Right atrium auricular region (tissue), 2 donors: ENCODE results near the gene PDGFC. TPM values are rescaled to one million over a fixed set of nuclear protein-coding genes. Genes with fewer than 3 reads are reported as not detected.

Source experiments
- DNase-seq: peaks from one replicate; pipeline ENCODE4 v3.0.0-alpha.2; 2019; ENCODE audit warnings: low spot score
- H3K27ac ChIP-seq, 2 donors: fragments of 200-600 bp; sonication (generic); 1 replicate in 1 of 2; 2 replicates in 1 of 2; pipeline ENCODE4 v1.5.1; 2016 to 2019
- H3K27me3 ChIP-seq, 2 donors: fragments of 200-600 bp; sonication (generic); one replicate each; pipeline versions ENCODE4 v1.5.1 to v1.6.0; 2017 to 2019
- H3K36me3 ChIP-seq: fragments of 200-600 bp; sonication (generic); one replicate; pipeline ENCODE4 v1.5.1; 2016
- H3K4me1 ChIP-seq, 2 donors: fragments of 200-600 bp; sonication (generic); one replicate each; pipeline versions ENCODE4 v1.5.1 to v1.6.0; 2017 to 2019
- H3K4me3 ChIP-seq, 2 donors: fragments of 200-600 bp; sonication (generic); 1 replicate in 1 of 2; 2 replicates in 1 of 2; pipeline ENCODE4 v1.5.1; 2017 to 2019; ENCODE audit warnings: mild to moderate bottlenecking in 1 of 2, moderate library complexity in 1 of 2
- H3K9me3 ChIP-seq, 2 donors: fragments of 200-600 bp; sonication (generic); one replicate each; pipeline ENCODE4 v1.5.1; 2019
- total RNA-seq, 2 donors: library from RNA; depleted of rRNA; stranded (reverse); fragments of >200 nt; gene quantifications; one replicate each; pipeline ENCODE4 v1.1.0, GENCODE V29; 2016
- TF ChIP-seq, protein P1 (sequence below), 2 donors: fragments of 200-600 bp; sonication (generic); IDR thresholded peaks; one replicate each; pipeline ENCODE4 v1.5.1; 2019; ENCODE audit warnings: antibody characterized with exemption in 2 of 2

The PDGFC gene
- total RNA-seq, 2 donors from 2014 or later: 17.0 to 17.1 TPM

DNA sequence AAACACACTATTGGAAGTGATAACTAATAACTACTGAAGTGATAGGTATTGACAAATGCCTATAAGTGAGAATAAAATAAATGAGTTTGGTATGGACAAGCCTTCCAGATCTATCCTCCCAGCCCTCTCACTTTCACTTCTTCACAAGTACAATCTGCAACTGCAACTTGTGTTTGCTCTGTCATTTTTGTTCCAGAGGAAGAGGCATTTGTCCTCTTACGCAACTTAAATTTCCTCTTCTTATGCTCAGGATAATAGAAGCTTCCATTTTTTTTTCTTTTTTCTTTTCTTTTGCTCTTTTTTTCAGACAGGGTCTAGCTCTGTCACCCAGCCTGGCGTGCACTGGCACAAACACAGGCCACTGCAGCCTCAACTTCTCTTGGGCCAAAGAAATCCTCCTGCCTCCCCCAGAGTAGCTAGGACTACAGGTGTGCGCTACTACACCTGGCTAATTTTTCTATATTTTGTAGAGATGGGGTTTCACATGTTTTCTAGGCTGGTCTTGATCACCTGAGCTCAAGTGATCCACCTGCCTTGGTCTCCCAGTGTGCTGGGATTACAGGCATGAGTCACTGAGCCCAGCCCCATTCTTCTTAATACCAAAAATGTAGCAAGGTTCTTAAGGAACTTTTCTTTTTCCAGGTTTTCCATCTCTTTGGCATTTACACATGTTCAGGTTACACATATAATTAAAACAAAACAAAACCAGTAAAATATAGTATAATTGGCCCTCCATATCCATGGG is 73.1 kb downstream of the PDGFC start:
- no peaks in the 10 kb centered on the region for H3K4me1 ChIP-seq
- no peaks in the 10 kb centered on the region for H3K27me3 ChIP-seq
- DNase-seq: no peak
- no peak overlapping the region for H3K4me3 ChIP-seq
- TF ChIP-seq, protein P1, sequence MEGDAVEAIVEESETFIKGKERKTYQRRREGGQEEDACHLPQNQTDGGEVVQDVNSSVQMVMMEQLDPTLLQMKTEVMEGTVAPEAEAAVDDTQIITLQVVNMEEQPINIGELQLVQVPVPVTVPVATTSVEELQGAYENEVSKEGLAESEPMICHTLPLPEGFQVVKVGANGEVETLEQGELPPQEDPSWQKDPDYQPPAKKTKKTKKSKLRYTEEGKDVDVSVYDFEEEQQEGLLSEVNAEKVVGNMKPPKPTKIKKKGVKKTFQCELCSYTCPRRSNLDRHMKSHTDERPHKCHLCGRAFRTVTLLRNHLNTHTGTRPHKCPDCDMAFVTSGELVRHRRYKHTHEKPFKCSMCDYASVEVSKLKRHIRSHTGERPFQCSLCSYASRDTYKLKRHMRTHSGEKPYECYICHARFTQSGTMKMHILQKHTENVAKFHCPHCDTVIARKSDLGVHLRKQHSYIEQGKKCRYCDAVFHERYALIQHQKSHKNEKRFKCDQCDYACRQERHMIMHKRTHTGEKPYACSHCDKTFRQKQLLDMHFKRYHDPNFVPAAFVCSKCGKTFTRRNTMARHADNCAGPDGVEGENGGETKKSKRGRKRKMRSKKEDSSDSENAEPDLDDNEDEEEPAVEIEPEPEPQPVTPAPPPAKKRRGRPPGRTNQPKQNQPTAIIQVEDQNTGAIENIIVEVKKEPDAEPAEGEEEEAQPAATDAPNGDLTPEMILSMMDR (IDR thresholded peaks at IDR 0.05): no peak
- H3K27ac ChIP-seq: no peak overlapping the region
- H3K36me3 ChIP-seq: no peaks in the 10 kb centered on the region
- no peaks in the 10 kb centered on the region for H3K9me3 ChIP-seq

DNA sequence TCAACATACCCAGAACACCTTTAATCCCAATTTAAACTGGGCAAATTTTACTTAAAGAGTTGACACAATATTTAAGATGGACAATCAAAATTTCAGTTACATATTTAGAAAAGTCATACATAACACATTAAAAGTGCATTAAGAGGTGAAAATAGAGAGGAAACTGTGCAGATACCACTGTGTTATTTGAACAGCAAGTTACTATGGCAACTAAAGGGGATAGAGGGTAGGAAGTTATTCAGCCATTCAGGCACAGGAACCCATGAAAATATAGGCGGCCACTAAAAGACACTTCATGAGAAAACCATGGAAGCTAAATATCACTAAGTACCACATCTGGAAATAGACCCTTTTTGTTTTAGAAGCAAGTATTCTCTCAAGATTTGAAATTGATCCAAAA is 75.1 kb downstream of the PDGFC start:
- no peak overlapping the region for H3K4me3 ChIP-seq
- H3K4me1 ChIP-seq: no peaks in the 10 kb centered on the region
- no peaks in the 10 kb centered on the region for H3K27me3 ChIP-seq
- DNase-seq: no peak
- no peaks in the 10 kb centered on the region for H3K9me3 ChIP-seq
- H3K36me3 ChIP-seq: no peaks in the 10 kb centered on the region
- no peak overlapping the region for H3K27ac ChIP-seq
- TF ChIP-seq, protein P1 (IDR thresholded peaks at IDR 0.05): no peak

DNA sequence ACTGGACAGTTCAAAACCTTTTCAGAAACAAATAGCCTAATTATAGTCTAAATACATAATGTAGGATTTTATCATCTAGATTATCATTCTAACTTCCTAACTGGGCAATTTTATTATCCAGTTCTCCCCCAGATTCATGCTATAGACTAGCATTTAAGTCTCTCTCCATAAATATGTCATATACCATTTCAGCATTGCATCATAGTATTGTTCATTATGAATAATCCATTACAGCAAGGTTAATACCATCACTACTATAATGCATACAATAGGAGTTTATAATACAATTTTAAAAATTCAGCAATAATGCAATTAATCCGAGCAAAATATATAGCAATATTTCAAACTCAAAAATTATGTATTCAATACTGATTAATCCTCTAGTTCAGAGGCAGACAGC is 77.4 kb downstream of the PDGFC start:
- no peaks in the 10 kb centered on the region for H3K4me1 ChIP-seq
- H3K27ac ChIP-seq: no peak overlapping the region
- H3K4me3 ChIP-seq: no peak overlapping the region
- no peak for DNase-seq
- no peaks in the 10 kb centered on the region for H3K36me3 ChIP-seq
- no peaks in the 10 kb centered on the region for H3K9me3 ChIP-seq
- TF ChIP-seq, protein P1 (IDR thresholded peaks at IDR 0.05): no peak
- H3K27me3 ChIP-seq: no peaks in the 10 kb centered on the region

DNA sequence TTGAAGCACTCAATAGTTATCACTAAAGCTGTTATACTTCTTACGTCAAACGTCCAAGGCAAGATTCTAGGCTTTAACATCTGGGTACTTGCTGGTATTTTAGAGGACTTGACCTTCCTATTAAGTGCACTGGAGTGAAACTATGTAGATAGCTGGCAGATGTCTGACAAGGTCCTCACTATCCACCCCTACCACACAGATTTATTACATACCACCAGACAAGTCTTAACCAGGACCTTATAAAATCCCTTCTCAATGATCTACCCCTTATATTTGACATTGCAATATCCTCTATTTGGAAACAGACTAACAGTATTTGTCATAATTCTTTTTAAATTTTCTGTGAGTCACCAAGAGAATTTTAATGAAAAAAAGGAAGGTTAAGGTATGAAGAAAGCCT is 78.8 kb downstream of the PDGFC start:
- Histone ChIP-seq H3K27me3 (no peaks in the 10 kb centered on the region), H3K36me3 (no peaks in the 10 kb centered on the region), H3K4me3 (no peak overlapping the region), H3K4me1 (no peaks in the 10 kb centered on the region), H3K9me3 (no peaks in the 10 kb centered on the region), H3K27ac (no peak overlapping the region)
- DNase-seq: no peak
- TF ChIP-seq, protein P1 (IDR thresholded peaks at IDR 0.05): no peak

DNA sequence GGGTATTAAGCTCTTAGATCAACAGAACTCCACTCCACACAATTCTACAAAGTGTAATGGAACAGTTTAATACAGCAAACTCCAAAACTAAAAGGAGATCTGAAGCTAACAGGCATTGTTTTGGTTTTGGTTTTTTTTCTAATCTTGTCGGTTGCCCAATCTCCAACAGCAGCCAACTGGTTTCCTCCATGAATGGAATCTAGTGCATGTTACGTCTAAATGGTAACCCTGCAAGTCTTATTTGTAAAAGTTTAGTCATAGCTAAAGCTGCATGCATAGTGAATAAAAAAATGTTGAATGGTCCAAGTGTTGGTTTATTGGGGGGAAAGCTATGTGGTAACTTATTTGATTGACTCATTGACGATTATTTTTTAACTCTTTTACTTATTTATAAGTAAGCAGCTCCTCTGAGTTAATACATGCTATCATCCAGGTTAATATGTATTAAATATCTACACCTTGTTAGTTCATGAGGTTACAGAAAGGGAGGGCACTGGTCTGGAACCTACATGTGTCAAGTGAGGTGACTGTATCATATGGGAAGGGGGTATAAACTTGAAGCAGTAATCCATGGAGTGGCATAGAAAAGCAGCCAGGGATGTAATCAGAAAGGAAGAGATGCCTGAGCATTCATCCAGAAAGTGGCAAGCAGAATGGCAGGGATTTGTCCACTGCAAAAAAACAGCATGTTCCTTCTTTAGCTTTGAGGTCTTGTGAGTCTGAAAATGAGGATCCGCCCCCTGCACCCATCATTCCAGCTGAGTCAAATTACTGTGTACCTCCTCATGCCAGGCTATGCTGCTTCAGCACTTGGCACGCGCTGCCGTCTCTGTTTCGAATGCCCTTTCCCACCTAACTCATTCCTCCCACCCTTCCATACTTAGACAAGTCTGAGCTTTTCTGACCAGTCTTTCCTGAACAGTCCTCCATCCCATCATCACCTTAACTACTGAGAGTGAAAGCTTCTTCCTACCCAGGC is 81.7 kb downstream of the PDGFC start:
- no peaks in the 10 kb centered on the region for H3K36me3 ChIP-seq
- H3K4me3 ChIP-seq: no peak overlapping the region
- no peaks in the 10 kb centered on the region for H3K4me1 ChIP-seq
- no peaks in the 10 kb centered on the region for H3K27me3 ChIP-seq
- no peaks in the 10 kb centered on the region for H3K9me3 ChIP-seq
- TF ChIP-seq, protein P1 (IDR thresholded peaks at IDR 0.05): no peak
- H3K27ac ChIP-seq: no peak overlapping the region
- peak; percentile 62 for DNase-seq
